Ramos (cell line): ENCODE measurements around the gene C5orf34.
"Not testable (repeated sequence)": the region's sequence is repeated elsewhere in the genome, so short reads cannot be mapped to it uniquely, and the experiment has no call there.

Experiments used
- in situ Hi-C: fragments of 300-500 bp; cut with MboI; formaldehyde crosslinking; loops from one replicate; pipeline ENCODE4 v1.14.3; 2022; ENCODE audit warnings: low sequenced_read_pairs; ENCODE audit not compliant: unreplicated experiment

Gene C5orf34

DNA sequence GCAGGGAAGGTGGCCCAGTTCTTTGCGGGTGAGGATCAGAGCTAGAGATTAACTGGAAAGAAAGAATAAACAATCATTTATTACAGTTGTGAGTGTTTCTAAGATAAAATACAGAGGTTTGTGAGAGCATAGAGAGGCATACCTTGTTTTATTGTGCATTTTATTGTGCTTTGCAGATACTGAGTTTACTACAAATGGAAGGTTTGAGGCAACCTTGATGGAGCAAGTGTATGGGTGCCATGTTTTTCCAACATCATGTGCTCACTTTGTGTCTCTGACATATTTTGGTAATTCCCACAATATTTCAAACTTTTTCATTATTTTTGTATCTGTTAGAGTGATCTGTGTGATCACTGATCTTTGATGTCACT is 715 bp upstream of the C5orf34 start:
- in situ Hi-C loops, result no loop called here

GRCh38 chr5:43514471-43514815 is 505 bp downstream of the C5orf34 start:
- in situ Hi-C loops, result no loop called here

DNA sequence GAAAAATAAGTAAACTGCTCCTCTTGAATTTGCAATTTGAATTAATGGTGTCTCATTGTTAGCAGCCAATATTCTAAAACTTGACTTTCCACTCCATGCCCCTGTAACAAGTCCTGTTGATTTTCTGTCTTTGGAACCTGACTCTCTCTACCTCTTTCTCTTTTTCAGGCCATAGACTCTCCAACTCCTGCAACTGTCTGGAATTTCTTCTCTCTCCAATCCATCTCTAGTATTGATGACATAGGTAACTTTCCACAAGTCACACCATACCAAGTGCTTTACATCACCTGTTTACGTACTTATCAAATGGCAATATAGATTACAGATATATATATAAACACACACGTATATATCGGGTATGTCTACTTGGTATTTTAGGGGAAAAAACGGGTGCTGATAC is 923 bp downstream of the C5orf34 start:
- in situ Hi-C loops, result no loop called here

GRCh38 chr5:43511062-43511461 is 3.9 kb downstream of the C5orf34 start:
- in situ Hi-C loops, result not testable (repeated sequence)

DNA sequence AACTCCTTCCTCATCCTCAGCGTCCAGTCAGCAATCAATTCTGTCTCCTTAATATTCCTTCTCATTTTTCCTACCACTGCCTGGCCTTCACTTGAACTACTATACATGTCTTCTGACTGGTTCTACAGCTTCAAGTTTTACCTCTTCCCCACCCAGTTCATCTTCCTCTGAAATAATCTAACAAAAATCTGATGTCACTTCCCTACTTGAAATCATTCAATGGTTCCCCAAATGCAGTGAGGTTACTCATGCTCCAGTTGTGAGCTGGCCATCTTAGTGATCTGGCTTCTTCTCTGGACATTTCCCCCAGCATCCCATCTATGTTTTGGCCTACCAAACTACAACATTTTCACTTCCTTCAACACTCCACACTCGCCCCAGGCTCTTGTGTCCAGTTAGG is 16.4 kb downstream of the C5orf34 start:
- in situ Hi-C loops, result no loop called here

- in situ Hi-C loops, result no loop called here
These were observed 17.4 kb downstream of the C5orf34 start for GRCh38 chr5:43497311-43498104.

DNA sequence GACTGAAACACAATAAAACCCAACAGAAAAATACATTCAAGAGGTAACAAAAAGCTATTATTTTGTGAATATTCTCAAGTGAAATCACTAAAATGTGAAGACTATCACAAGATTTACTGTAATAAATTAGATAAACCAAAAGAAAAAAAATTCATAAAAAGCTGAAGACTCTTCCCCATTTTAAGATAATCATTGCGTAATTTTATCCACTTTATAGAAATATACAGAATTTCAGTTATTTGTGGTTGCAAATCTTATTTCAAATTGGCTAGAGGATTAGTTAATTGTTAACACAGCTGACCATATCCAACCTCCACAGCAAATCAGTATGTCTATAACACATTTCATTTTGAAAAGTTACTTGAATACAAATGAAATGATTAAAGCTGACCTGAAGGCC is 23.6 kb downstream of the C5orf34 start:
- in situ Hi-C loops, result no loop called here

- in situ Hi-C loops, result no loop called here
These were observed 28.6 kb downstream of the C5orf34 start for GRCh38 chr5:43486353-43486752.

GRCh38 chr5:43485406-43485805 is 29.5 kb downstream of the C5orf34 start:
- in situ Hi-C loops, result no loop called here

DNA sequence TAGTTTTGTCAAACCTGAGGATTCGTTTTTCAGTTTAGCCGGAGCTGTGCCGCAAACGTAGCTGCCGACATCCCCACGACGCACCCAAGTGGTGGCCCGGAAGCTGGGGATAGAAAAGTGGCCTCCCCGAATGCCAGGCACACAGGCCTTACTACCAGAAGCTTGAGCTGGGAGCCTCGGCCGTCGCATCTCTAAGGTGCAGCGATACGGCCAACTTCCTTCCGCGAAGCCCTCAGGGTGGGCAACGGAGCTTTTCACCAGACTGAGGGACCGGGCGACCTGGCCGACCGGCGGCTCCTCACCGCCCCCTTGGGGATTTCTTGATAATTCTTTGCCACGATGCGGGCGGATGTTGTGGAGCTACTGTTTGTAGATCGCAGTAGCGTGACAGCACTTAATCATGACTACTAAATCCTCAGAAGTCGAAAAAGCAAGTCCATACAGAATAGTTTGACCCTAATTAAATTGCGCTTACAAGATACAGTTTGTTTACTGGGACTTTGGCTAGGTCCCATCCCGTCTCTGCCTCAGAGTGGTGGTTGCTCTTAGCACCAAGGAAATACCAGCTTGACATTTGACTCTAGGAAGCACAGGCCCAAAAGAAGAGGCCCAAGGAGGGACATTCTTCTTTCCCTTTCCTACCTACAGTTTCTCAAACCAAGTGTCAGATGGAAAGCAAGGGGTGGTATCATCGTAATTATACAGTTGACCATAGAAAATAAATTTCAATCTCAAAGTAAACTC is 30.7 kb downstream of the C5orf34 start:
- in situ Hi-C loops, result no loop called here

DNA sequence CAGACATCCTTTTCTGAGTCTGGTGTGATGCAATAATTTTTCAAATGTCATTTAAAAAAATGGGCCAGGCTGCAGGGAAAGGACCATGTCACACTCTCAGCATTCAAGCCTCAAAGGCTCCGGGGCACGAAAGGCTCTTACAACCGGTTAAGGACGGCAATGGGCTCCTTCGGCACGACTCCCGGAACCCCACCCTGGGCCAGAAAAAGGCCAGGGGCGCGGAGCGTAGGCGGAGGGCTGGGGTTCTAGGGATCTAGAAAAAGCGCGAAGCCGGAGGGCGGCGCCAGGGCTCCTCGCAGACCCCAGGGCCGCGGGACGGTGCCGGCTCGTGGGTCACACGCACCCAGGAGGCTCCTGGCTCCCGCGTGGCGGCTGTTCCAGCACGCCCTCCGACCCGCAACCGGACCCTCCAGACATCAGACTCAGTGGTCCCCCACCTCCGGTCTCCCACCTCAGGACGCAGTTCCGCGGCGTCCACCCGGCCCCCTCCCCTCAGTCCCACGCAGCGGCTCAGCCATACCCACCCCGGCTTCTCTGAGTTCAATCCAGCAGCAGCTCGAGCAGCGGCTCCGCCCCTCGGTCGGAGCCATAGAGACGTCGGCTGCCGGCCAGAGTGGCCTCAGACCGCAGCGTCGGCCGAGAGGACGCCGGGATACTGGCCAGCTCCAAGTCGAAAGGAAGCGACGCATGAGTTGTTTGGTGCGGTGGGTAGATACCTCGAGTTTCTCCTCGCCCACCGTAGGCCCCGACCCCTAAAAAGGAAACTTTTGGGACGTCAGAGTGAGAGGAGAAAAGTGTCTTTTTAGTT is 31.4 kb downstream of the C5orf34 start, which contains the start of gene TMEM267:
Gene TMEM267 (minus strand): TSS at position 568 of the 808 bp plus-strand sequence. CDS start 29,896 bp downstream, outside the sequence.
- in situ Hi-C loops, result no loop called here

GRCh38 chr5:43482490-43483297 is 32.3 kb downstream of the C5orf34 start:
- in situ Hi-C loops, result no loop called here

- in situ Hi-C loops, result no loop called here
These were observed 45.1 kb downstream of the C5orf34 start for GRCh38 chr5:43469671-43470391.

DNA sequence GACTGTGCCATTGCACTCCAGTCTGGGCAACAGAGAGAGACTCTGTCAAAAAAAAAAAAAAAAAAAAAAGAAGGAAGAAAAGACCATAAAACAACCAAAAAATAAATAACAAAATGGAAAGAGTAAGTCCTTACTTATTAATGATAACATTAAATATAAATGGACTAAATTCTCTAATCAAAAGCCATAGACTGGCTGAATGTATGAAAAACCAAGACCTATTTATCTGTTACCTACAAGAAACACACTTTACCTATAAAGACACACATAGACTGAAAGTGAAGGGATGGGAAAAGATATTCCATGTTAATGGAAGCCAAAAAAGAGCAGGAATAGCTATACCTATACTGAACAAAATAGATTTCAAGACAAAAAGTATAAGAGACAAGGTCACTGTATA is 47.8 kb downstream of the C5orf34 start:
- in situ Hi-C loops, result no loop called here

DNA sequence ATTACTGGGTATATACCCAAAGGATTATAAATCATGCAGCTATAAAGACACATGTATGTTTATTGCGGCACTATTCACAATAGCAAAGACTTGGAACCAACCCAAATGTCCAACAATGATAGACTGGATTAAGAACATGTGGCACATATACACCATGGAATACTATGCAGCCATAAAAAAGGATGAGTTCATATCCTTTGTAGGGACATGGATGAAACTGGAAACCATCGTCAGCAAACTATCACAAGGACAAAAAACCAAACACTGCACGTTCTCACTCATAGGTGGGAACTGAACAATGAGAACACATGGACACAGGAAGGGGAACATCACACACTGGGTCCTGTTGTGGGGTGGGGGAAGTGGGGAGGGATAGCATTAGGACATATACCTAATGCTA is 49.5 kb downstream of the C5orf34 start:
- in situ Hi-C loops, result not testable (repeated sequence)

GRCh38 chr5:43461066-43461465 is 53.9 kb downstream of the C5orf34 start:
- in situ Hi-C loops, result no loop called here

DNA sequence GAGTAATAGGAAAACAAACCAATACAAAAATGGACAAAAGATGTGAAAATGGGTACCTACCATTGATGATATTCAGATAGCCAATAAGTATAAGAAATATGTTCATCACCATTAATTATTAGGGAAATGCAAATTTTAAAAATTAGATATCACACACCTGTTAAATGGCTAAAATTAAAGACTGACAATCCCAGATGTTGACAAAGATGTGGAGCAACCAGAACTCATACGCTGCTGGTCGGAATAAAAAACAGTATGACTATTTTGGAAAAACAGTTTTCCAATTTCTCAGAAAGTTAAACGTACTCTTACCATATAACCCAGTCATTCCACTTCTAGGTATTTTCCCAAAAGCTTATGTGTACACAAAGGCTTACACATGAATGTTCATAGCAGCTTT is 58.4 kb downstream of the C5orf34 start:
- in situ Hi-C loops, result no loop called here

GRCh38 chr5:43441575-43441974 is 73.4 kb downstream of the C5orf34 start:
- in situ Hi-C loops, result not testable (repeated sequence)

DNA sequence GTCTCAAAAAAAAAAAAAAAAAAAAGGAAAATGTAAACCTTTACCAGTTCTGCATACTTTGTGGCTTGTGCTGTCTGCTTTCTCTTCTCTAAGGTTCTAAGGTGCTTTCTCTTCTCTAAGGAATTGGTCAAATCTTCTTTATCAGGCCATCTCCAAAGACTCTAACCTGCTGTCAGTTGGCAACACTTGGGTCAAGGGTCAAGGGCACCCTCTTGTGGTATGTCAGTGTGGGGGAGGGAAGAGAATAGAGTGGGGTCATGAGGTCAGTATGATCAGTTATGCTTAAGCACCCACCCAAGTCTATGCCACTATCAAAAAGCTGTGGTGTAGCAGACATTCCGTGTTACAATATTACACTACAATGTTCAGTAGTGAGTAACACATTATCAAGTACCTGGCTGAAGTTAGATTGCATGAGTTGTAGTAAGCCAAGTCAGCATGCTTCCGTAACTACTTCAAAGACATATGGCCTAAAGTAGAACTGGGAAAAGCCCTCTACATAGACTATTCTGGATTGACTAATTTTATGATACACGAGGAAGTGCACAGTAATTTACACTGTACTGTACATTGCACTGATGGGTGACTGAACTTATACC is 77.8 kb downstream of the C5orf34 start:
- in situ Hi-C loops, result no loop called here
